Left lung (tissue), 10 donors: ENCODE data around the gene C1GALT1. TPM values are rescaled to one million over a fixed set of nuclear protein-coding genes. Genes with fewer than 3 reads are reported as not detected.

Experiments used
- ATAC-seq: fragments of 200-7000 bp; cut with Tn5 transposase; one replicate; pipeline ENCODE4 v1.9.1; 2020; ENCODE audit warnings: moderate library complexity
- DNase-seq, 4 donors: peaks; one replicate each; pipeline ENCODE4 v3.0.0-alpha.2; 2013 to 2020
- H3K27ac ChIP-seq, 2 donors: fragments of 200-600 bp; sonication (generic) in 1 of 2; one replicate each; pipeline versions ENCODE4 v1.5.0 to v1.8.0; 2020 to 2021
- H3K27me3 ChIP-seq, 2 donors: fragments of 200-600 bp; sonication (generic) in 1 of 2; one replicate each; pipeline versions ENCODE4 v1.5.0 to v1.8.0; 2020 to 2021
- H3K36me3 ChIP-seq, 2 donors: fragments of 200-600 bp; sonication (generic) in 1 of 2; one replicate each; pipeline versions ENCODE4 v1.5.0 to v1.8.0; 2020 to 2021
- H3K4me1 ChIP-seq, 2 donors: fragments of 200-600 bp; one replicate each; pipeline ENCODE4 v1.8.0; 2021
- H3K4me3 ChIP-seq, 2 donors: fragments of 200-600 bp; sonication (generic) in 1 of 2; one replicate each; pipeline versions ENCODE4 v1.5.0 to v1.8.0; 2020 to 2021; ENCODE audit warnings: mild to moderate bottlenecking in 1 of 2
- H3K9me3 ChIP-seq, 2 donors: fragments of 200-600 bp; sonication (generic) in 1 of 2; one replicate each; pipeline versions ENCODE4 v1.5.0 to v1.8.0; 2020 to 2021
- CTCF ChIP-seq, 2 donors: fragments of 200-600 bp; sonication (generic) in 1 of 2; IDR thresholded peaks; one replicate each; pipeline versions ENCODE4 v1.5.0 to v1.8.0; 2021; ENCODE audit warnings: antibody characterized with exemption in 2 of 2
- intact Hi-C, 2 donors: fragments of 100-400 bp; cut with DNase I; formaldehyde crosslinking; loops; one replicate each; pipeline versions ENCODE4 v1.11.2 to v1.14.2; 2022
- polyA plus RNA-seq, 6 donors: library from polyadenylated mRNA; unstranded; fragments of 120-200 nt; gene quantifications; one replicate each; pipeline ENCODE4 v1.2.1, GENCODE V29; 2013; ENCODE audit not compliant: insufficient read length in 6 of 6
- total RNA-seq, 2 donors: library from RNA; stranded (reverse); fragmentation: NEBNext Ultra II Directional; extraction: Animal tissue kit (Norgen Biotek cat#: 25700); gene quantifications; one replicate each; pipeline ENCODE4 v1.2.1, GENCODE V29; 2021
- donor health status: DM: no; HTN: yes; CAD: no.
- donor health status: DM: no; HTN: no; CAD: no.

C1GALT1 gene
- total and polyA plus RNA-seq, 8 donors = 14.0 to 39.3 (median 24.7) TPM

DNA sequence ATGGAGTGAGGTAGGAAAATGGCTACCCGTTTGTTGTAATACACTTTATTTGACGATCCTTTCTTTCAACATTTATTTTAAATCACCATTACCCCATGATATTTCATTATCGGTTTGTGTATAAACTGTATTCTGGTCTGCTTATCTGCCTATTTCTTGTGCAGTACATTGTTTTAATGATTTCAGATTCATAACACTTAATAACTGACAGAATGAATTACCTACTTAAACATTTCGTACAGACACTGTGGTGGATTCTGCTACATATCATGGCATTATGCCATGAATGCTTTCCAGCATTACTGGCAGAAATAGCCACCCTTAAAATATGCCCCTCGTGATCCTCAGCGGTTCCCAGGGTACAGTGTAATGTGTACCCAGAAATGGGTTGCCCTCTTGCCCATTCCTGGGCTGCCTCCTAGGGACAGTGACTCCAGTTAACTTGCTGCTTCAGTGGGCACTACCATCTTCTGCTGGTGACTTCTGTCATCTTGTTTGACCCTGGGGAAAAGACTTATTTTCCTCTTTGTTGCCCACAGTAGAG lies 74.5 kb downstream of the C1GALT1 start:
- no peaks in the 10 kb centered on the region for H3K27me3 ChIP-seq
- H3K9me3 ChIP-seq = no peaks in the 10 kb centered on the region
- peaks cover 0 to 39% of the 10 kb centered on the region in 2 donors for H3K4me1 ChIP-seq
- intact Hi-C loops = no loop called here
- no peak for ATAC-seq
- H3K4me3 ChIP-seq = no peak overlapping the region
- no peak for DNase-seq
- no peak for TF ChIP-seq CTCF (IDR thresholded peaks at IDR 0.05)
- H3K27ac ChIP-seq = peak overlapping the region in 1 of 2 donors; percentile 89
- no peaks in the 10 kb centered on the region for H3K36me3 ChIP-seq

- H3K27me3 ChIP-seq = no peaks in the 10 kb centered on the region
- no peaks in the 10 kb centered on the region for H3K9me3 ChIP-seq
- H3K36me3 ChIP-seq = no peaks in the 10 kb centered on the region
- H3K4me3 ChIP-seq = no peak overlapping the region
- no peak for TF ChIP-seq CTCF (IDR thresholded peaks at IDR 0.05)
- peaks cover 0 to 38% of the 10 kb centered on the region in 2 donors for H3K4me1 ChIP-seq
- ATAC-seq (peak; percentile 46), DNase-seq (no peak)
- intact Hi-C loops = no loop called here
- peak overlapping the region in 1 of 2 donors; percentile 89 for H3K27ac ChIP-seq
Observed at GRCh38 chr7:7257899-7258692, 75.8 kb downstream of the C1GALT1 start.

GRCh38 chr7:7261863-7262262 lies 79.5 kb downstream of the C1GALT1 start:
- no peaks in the 10 kb centered on the region for H3K36me3 ChIP-seq
- intact Hi-C loops = no loop called here
- H3K9me3 ChIP-seq = no peaks in the 10 kb centered on the region
- H3K4me1 ChIP-seq = peaks cover 0 to 33% of the 10 kb centered on the region in 2 donors
- no peak for TF ChIP-seq CTCF (IDR thresholded peaks at IDR 0.05)
- H3K27me3 ChIP-seq = no peaks in the 10 kb centered on the region
- H3K27ac ChIP-seq = no peak overlapping the region
- no peak for ATAC-seq
- no peak overlapping the region for H3K4me3 ChIP-seq
- DNase-seq = no peak

DNA sequence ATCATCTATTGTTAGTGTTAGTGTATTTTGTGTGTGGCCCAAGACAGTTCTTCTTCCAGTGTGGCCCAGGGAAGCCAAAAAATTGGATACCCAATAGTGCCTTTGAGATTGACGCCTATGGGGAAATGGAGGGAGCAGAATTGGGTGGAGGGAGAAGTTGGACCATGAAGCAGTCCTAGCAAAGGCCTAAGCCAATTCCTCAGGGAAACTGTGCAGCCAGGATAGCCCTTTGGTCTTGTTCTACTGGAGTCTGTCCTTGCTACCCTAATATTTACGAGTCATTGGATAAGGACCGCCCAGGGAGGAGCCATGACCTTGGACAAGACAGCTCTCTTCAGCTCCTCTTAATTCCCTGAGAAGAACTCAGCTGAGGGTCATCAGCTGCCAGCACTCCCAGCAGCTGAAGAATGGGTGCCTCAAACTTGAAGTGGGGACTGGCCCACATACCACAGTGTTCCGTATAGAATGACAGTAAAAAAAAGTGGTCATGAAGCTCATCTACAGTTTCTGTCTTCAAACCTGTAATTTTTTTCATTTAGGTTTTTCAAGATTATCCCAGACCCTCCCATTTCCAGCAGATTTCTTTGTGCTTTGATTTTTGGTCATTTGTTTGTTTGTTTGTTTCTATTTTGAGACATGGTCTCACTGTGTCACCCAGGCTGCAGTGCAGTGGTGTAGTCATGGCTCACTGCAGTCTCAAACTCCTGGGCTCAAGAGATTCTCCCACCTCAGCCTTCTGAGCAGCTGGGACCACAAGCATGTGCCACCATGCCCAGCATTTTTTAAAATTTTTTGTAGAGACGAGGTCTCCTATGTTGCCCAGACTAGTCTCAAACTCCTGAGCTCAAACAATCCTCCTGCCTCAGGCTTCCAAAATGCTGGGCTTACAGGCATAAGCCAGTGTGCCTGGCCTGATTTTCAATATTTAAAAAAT lies 81.2 kb downstream of the C1GALT1 start:
- Histone ChIP-seq H3K36me3 (no peaks in the 10 kb centered on the region), H3K27me3 (no peaks in the 10 kb centered on the region), H3K9me3 (no peaks in the 10 kb centered on the region), H3K4me3 (no peak overlapping the region), H3K27ac (no peak overlapping the region), H3K4me1 (peaks cover 0 to 18% of the 10 kb centered on the region in 2 donors)
- TF ChIP-seq CTCF (IDR thresholded peaks at IDR 0.05) = no peak
- no peak for ATAC-seq
- intact Hi-C loops = no loop called here
- no peak for DNase-seq
